Measurements from ENCODE around the gene FCN2. TPM values are rescaled to one million over a fixed set of nuclear protein-coding genes. Genes with fewer than 3 reads are reported as not detected.

The FCN2 gene
- total and polyA plus RNA-seq, 3 experiments from 2014 or later, result not detected

DNA sequence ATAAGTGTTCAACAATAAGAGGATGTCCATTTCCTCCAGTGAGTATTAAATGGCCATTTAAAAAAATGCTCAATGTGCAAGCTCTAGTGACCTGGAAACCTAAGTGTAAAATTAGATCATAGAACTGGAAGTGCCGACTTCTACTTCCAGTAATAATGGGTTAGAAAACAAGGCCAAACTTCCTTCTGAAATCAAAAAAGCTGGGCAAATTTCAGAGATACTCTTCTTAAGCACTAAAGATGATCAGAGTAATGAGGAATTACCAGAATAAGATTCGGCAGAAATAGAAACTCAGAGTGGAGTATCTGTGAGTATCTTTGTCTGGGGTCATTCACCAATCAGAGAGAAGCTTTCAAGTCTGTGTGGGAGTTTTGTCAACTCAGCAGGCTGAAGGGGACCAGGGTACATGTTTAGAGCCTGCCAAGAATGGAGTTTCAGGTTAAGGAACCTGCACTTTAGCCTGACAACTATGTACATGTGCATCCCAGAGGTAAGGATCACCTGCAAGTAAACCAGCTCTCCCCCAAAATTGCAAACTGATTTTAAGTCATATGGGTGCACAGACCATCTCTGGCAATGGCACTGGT lies 17.1 kb downstream of the FCN2 start:
- no peak overlapping the region for H3K4me3 Mint-ChIP-seq

DNA sequence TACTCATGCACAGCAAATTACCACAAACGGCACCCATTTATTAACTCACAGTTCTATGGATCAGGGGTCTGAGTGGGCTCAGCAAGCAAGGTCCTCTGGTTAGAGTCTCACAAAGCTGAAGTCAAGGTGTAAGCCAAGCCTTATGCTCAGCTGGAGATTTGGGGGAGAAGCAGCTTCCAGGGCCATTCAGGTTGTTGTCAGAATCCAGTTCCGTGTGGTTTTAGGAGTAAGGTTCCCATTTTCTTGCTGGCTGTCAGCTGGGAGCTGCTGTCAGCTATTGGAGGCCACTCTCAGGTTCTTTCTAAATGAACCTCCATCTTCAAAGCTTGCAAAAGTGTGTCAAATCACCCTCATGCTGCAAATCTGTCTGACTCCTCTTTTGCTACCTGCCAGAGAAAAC lies 17.7 kb downstream of the FCN2 start:
- Histone ChIP-seq H3K27me3 (ENCODE audit: insufficient read depth, low read length, poor library complexity, severe bottlenecking) (peaks cover 6% of the 10 kb centered on the region), H3K27ac (ENCODE audit: low read depth, low read length) (no peak overlapping the region), H3K36me3 (ENCODE audit: insufficient read depth, low read length) (no peaks in the 10 kb centered on the region), H3K9me3 (ENCODE audit: low read length) (no peaks in the 10 kb centered on the region), H3K4me3 (ENCODE audit: low read length) (no peak overlapping the region), H3K4me1 (ENCODE audit: insufficient read depth, low read length) (no peaks in the 10 kb centered on the region)
- no peak overlapping the region for H3K4me3 Mint-ChIP-seq
- peaks cover 0 to 1% (median 0%) of the 10 kb centered on the region in 3 donors for H3K36me3 Mint-ChIP-seq
- no peak for DNase-seq
- peaks cover 5 to 14% of the 10 kb centered on the region in 2 donors for H3K27me3 Mint-ChIP-seq
- H3K9me3 Mint-ChIP-seq, result peaks cover 5 to 15% (median 7%) of the 10 kb centered on the region in 5 donors
- H3K27ac Mint-ChIP-seq, result no peak overlapping the region
- H3K4me1 Mint-ChIP-seq, result no peaks in the 10 kb centered on the region
- POLR2A ChIA-PET, result no interaction called here
- CTCF ChIA-PET, result no interaction called here

More for the DNA sequence above, 17.1 kb downstream of the FCN2 start:
- Mint-ChIP-seq H3K4me1 (no peaks in the 10 kb centered on the region), H3K27ac (no peak overlapping the region), H3K27me3 (peaks cover 10 to 19% of the 10 kb centered on the region in 2 donors), H3K36me3 (peaks cover 0 to 1% (median 0%) of the 10 kb centered on the region in 3 donors), H3K9me3 (peaks cover 5 to 15% (median 7%) of the 10 kb centered on the region in 5 donors)
- no peak for DNase-seq
- CTCF ChIA-PET, result no interaction called here
- Histone ChIP-seq H3K4me1 (ENCODE audit: insufficient read depth, low read length) (no peaks in the 10 kb centered on the region), H3K9me3 (ENCODE audit: low read length) (no peaks in the 10 kb centered on the region), H3K36me3 (ENCODE audit: insufficient read depth, low read length) (no peaks in the 10 kb centered on the region), H3K27ac (ENCODE audit: low read depth, low read length) (no peak overlapping the region), H3K27me3 (ENCODE audit: insufficient read depth, low read length, poor library complexity, severe bottlenecking) (peaks cover 6% of the 10 kb centered on the region), H3K4me3 (ENCODE audit: low read length) (no peak overlapping the region)
- POLR2A ChIA-PET, result no interaction called here

DNA sequence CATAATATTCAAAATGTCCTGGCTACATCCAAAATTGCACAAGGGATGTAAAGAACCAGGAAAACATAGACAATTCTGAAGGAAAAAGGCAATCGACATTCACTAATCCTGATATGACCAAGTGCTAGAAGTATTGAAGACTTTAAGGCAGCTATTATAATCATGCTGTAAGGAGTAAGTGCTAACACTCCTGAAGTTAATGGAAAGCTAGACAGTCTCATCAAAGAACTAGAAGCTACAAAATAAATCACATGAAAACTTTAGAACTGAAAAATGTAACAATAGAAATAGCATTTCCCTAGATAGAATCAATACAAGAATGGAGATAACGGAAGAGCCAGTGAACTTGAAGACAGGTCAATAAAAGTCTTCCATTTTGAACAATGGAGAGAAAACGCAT lies 18.6 kb downstream of the FCN2 start:
- H3K4me1 Mint-ChIP-seq, result no peaks in the 10 kb centered on the region
- Histone ChIP-seq H3K4me3 (ENCODE audit: low read length) (no peak overlapping the region), H3K36me3 (ENCODE audit: insufficient read depth, low read length) (no peaks in the 10 kb centered on the region), H3K27me3 (ENCODE audit: insufficient read depth, low read length, poor library complexity, severe bottlenecking) (peaks cover 6% of the 10 kb centered on the region), H3K27ac (ENCODE audit: low read depth, low read length) (no peak overlapping the region), H3K4me1 (ENCODE audit: insufficient read depth, low read length) (no peaks in the 10 kb centered on the region), H3K9me3 (ENCODE audit: low read length) (no peaks in the 10 kb centered on the region)
- no peak overlapping the region for H3K27ac Mint-ChIP-seq
- POLR2A ChIA-PET, result no interaction called here
- peaks cover 5 to 17% of the 10 kb centered on the region in 2 donors for H3K27me3 Mint-ChIP-seq
- no peak for DNase-seq
- H3K36me3 Mint-ChIP-seq, result peaks cover 0 to 1% (median 0%) of the 10 kb centered on the region in 3 donors
- no peak overlapping the region for H3K4me3 Mint-ChIP-seq
- CTCF ChIA-PET, result no interaction called here
- H3K9me3 Mint-ChIP-seq, result peaks cover 5 to 15% (median 7%) of the 10 kb centered on the region in 5 donors

DNA sequence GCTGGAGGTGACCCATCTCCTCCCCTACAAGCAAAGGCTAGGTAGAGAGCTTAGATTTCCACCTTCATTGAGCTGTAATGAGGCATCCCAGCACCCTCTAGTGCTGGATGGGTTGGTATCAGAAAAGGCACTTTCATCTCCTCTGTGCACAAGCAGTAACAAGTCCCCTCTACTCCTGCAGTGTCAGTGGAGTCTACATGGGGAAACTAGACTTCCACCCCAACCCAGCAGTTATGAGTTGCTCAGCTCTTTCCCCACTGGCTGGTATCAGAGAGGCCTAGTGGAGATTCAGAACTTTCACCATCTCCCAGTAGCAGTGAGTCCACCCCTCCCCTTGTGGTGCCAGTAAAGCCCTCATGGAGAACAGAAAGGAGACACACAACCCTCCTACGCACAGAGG lies 19.2 kb downstream of the FCN2 start:
- ChIA-PET CTCF (no interaction called here), POLR2A (no interaction called here)
- Histone ChIP-seq H3K36me3 (ENCODE audit: insufficient read depth, low read length) (no peaks in the 10 kb centered on the region), H3K4me3 (ENCODE audit: low read length) (no peak overlapping the region), H3K27me3 (ENCODE audit: insufficient read depth, low read length, poor library complexity, severe bottlenecking) (no peaks in the 10 kb centered on the region), H3K9me3 (ENCODE audit: low read length) (no peaks in the 10 kb centered on the region), H3K27ac (ENCODE audit: low read depth, low read length) (no peak overlapping the region), H3K4me1 (ENCODE audit: insufficient read depth, low read length) (no peaks in the 10 kb centered on the region)
- no peak overlapping the region for H3K27ac Mint-ChIP-seq
- peaks cover 5 to 15% (median 7%) of the 10 kb centered on the region in 5 donors for H3K9me3 Mint-ChIP-seq
- H3K36me3 Mint-ChIP-seq, result peaks cover 0 to 1% (median 0%) of the 10 kb centered on the region in 3 donors
- no peak overlapping the region for H3K4me3 Mint-ChIP-seq
- no peak for DNase-seq
- no peaks in the 10 kb centered on the region for H3K4me1 Mint-ChIP-seq
- peaks cover 5 to 15% of the 10 kb centered on the region in 2 donors for H3K27me3 Mint-ChIP-seq

DNA sequence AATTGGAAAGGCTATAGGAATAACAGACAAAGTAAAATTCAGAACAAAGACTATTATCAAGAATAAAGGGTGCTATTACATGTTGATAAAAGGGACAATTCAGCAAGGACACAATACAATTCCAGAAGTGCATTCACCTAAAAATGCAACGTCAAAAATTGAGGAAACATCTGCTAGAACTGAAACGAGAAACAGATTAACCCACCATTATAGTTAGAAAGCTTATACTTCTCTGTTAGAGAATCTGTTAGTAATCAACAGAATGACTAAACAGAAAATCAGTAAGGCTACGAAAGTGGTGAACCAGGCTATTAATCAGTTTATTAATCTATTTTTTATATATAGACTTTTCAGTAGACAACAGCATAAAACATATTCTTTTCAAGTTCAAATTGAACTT lies 22.3 kb downstream of the FCN2 start:
- H3K36me3 Mint-ChIP-seq, result peaks cover 0 to 1% (median 0%) of the 10 kb centered on the region in 3 donors
- no peak for DNase-seq
- peaks cover 0 to 9% of the 10 kb centered on the region in 2 donors for H3K27me3 Mint-ChIP-seq
- H3K27ac ChIP-seq (ENCODE audit: low read depth, low read length), result no peak overlapping the region
- CTCF ChIA-PET, result no interaction called here
- H3K9me3 ChIP-seq (ENCODE audit: low read length), result no peaks in the 10 kb centered on the region
- no peaks in the 10 kb centered on the region for H3K4me1 ChIP-seq (ENCODE audit: insufficient read depth, low read length)
- no peak overlapping the region for H3K4me3 ChIP-seq (ENCODE audit: low read length)
- no peak overlapping the region for H3K27ac Mint-ChIP-seq
- peaks cover 5 to 15% (median 7%) of the 10 kb centered on the region in 5 donors for H3K9me3 Mint-ChIP-seq
- no peak overlapping the region for H3K4me3 Mint-ChIP-seq
- H3K36me3 ChIP-seq (ENCODE audit: insufficient read depth, low read length), result no peaks in the 10 kb centered on the region
- POLR2A ChIA-PET, result no interaction called here
- no peaks in the 10 kb centered on the region for H3K4me1 Mint-ChIP-seq
- H3K27me3 ChIP-seq (ENCODE audit: insufficient read depth, low read length, poor library complexity, severe bottlenecking), result no peaks in the 10 kb centered on the region

DNA sequence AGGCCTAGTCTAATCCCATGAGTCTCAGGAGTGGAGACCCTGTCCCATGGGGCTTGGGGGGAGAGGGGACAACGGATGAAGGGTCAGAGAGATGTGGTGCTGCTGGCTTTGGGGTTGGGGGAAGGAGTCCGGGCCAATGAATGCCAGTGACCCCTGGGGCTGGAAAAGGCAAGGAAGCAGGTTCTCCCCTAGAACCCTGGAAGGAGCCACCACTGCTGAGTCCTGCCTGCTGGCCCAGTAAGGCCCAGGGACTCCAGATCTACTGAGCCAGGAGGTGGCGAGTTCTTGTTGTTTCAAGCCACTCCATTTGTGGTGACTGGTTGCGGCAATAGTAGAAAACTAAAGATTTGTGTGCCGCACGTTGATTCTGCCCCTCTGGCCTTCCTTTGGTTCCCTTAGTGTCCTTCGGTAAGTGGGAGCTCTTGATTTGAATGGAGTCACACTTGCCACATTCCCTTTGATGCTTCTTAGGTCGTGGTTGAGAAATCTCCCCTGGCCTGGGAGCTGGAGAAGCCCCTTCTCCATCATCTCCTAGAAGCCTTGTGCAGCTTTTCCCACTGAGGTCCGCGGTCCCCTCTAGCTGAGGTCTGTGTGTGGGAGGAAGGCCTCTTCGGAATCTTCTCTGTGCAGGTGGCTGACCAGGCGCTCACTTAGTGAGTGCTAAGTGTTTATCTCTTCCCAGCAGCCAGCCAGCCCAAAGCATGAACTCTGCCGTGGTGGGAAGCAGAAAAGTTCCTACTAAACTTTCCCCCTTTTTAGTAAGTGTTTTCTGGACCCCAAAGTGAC lies 28.1 kb downstream of the FCN2 start:
- no peak overlapping the region for H3K27ac Mint-ChIP-seq
- DNase-seq, result no peak
- ChIA-PET CTCF (no interaction called here), POLR2A (no interaction called here)
- no peaks in the 10 kb centered on the region for H3K36me3 Mint-ChIP-seq
- Histone ChIP-seq H3K27ac (ENCODE audit: low read depth, low read length) (no peak overlapping the region), H3K9me3 (ENCODE audit: low read length) (no peaks in the 10 kb centered on the region), H3K27me3 (ENCODE audit: insufficient read depth, low read length, poor library complexity, severe bottlenecking) (no peaks in the 10 kb centered on the region), H3K4me3 (ENCODE audit: low read length) (no peak overlapping the region), H3K4me1 (ENCODE audit: insufficient read depth, low read length) (no peaks in the 10 kb centered on the region), H3K36me3 (ENCODE audit: insufficient read depth, low read length) (no peaks in the 10 kb centered on the region)
- H3K27me3 Mint-ChIP-seq, result peaks cover 6 to 23% of the 10 kb centered on the region in 2 donors
- peaks cover 0 to 3% (median 0%) of the 10 kb centered on the region in 5 donors for H3K9me3 Mint-ChIP-seq
- H3K4me1 Mint-ChIP-seq, result no peaks in the 10 kb centered on the region
- H3K4me3 Mint-ChIP-seq, result no peak overlapping the region

DNA sequence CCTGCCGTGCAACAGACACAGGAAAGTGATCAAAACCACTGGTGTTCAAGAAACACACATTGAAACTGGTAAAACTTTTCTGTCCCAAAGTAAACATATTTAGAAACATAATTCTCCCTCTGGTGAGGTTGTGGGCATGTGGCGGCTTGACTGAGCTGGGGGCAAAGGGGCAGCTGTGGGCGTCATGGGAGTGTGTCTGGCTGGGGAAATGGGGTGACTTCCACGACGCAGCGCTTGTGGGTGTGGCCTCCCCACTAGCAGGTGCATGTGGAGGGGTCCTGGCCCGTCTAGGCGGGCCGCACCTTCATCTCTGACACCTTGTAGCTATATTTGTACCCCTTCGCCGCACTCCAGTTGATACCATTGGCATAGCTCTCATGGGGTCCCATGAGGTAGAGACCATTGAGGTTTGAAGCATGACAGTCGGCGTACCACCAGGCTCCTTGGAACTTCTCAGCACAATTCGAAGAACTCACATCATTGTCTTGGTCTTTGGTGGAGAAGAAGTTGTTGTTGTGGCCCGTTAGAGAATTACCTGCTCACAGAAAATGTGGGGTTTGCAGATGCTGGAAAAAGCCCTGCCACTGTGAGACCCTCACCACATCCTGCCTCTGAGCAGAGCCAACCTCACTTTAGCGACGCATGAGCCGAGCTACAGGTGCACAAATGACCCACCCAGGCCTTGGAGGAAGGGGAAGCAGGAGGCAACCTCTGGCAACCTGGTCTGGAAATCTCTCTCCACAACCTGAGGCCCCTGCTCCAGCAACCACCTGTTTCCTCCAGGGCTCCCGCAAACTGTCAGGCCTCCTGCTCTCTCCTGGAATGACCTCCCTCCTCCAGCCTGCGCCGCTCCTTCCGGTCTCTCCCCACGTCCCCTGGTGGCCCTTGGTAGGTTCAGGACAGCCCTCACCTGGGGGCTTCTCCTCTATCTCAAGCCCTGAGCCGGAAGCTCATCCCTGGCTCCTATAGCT lies 29.2 kb downstream of the FCN2 start:
- Histone ChIP-seq H3K27me3 (ENCODE audit: insufficient read depth, low read length, poor library complexity, severe bottlenecking) (no peaks in the 10 kb centered on the region), H3K4me1 (ENCODE audit: insufficient read depth, low read length) (no peaks in the 10 kb centered on the region), H3K36me3 (ENCODE audit: insufficient read depth, low read length) (no peaks in the 10 kb centered on the region), H3K27ac (ENCODE audit: low read depth, low read length) (no peak overlapping the region), H3K9me3 (ENCODE audit: low read length) (no peaks in the 10 kb centered on the region), H3K4me3 (ENCODE audit: low read length) (no peak overlapping the region)
- no peak overlapping the region for H3K4me3 Mint-ChIP-seq
- no peak overlapping the region for H3K27ac Mint-ChIP-seq
- no peaks in the 10 kb centered on the region for H3K4me1 Mint-ChIP-seq
- POLR2A ChIA-PET, result no interaction called here
- peaks cover 6 to 22% of the 10 kb centered on the region in 2 donors for H3K27me3 Mint-ChIP-seq
- no peak for DNase-seq
- CTCF ChIA-PET, result no interaction called here
- H3K9me3 Mint-ChIP-seq, result peaks cover 0 to 3% (median 0%) of the 10 kb centered on the region in 5 donors
- H3K36me3 Mint-ChIP-seq, result no peaks in the 10 kb centered on the region

Measured in CD8-positive, alpha-beta memory T cell (primary cell).